ENCODE data around the gene TMEM132D. TPM values are rescaled to one million over a fixed set of nuclear protein-coding genes. Genes with fewer than 3 reads are reported as not detected.
A peak's percentile ranks its signal among the peaks of the same experiment; 100 is the strongest.

TMEM132D gene
- total and polyA plus RNA-seq, 2 of the 8 experiments (the other 6 are each of a cell fraction or from before 2014, with no cell fraction given): 3.5 to 10.1 TPM

DNA sequence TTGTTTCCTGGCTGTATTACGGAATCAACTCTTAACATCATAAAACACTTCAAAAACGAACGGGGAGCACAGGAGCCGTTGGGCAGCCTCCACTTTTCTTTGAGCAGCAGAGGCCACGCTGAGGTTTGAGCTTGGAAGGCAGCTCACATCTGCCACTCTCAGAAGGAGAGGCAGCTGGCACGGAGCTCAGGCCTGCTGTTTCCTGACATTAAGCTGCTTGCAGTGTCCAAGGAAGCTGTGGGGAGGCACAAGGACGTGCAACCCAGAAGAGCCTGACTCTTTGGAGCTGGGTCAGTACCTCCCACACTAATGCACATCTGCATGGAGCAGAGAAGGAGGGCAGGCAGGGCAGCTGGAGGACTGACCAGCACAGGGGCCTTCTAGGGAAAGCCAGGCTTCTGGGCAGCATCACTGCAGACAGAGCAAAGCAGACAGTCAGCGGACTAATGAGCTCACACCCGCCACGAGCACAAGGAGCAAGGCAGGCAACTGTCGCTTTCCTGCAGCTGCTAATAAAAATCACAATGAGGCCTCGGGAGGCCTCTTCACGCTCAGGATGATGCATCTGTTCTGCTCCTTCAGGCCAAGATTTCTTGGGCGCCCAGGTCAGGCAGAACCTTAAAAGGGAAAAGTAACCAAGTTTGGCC lies 839.5 kb downstream of the TMEM132D start:
- Histone ChIP-seq H4K91ac (replicated peaks; ENCODE audit: insufficient read length, low read length) (no peak overlapping the region), H3K79me1 (ENCODE audit: low read depth, low read length) (no peaks in the 10 kb centered on the region), H2BK20ac (ENCODE audit: low read length) (no peak overlapping the region), H3K18ac (ENCODE audit: extremely low read depth, low read length) (no peak overlapping the region; the same call in 1 of the 2 replicates), H3K9ac (replicated peaks in 1 of 4; ENCODE audit: extremely low read depth in 1 of 4, low read depth in 3 of 4, low read length in 3 of 4) (no peak overlapping the region; a peak in 1 of 7 replicates), H3K9me3 (ENCODE audit: insufficient read depth in 2 of 2, low read depth in 1 of 2, low read length in 1 of 2) (peaks cover 7 to 12% of the 10 kb centered on the region in 2 experiments), H2AFZ (ENCODE audit: low read length) (0 out of 2 replicates have a peak overlapping the region, but pooled peaks have one; percentile 61), H3K27me3 (replicated peaks in 1 of 4; ENCODE audit: control insufficient read depth in 3 of 4, extremely low read depth in 1 of 4, insufficient read depth in 3 of 4, low read length in 3 of 4) (no peaks in the 10 kb centered on the region; a peak in 1 of 7 replicates), H3K56ac (replicated peaks; ENCODE audit: insufficient read length, low read depth, low read length) (no peak overlapping the region), H3K27ac (ENCODE audit: low read depth, low read length) (no peak overlapping the region), H4K20me1 (replicated peaks in 1 of 2; ENCODE audit: control insufficient read depth in 1 of 2, insufficient read depth in 2 of 2, low read length in 2 of 2) (no peaks in the 10 kb centered on the region), H3K23me2 (ENCODE audit: low read depth, low read length) (peaks cover 4% of the 10 kb centered on the region; the same call in 1 of the 2 replicates), H2BK120ac (replicated peaks; ENCODE audit: low read depth, low read length) (no peak overlapping the region), H2BK12ac (ENCODE audit: low read depth, low read length) (peak overlapping the region; percentile 39; the same call in 1 of the 2 replicates), H3K36me3 (ENCODE audit: control insufficient read depth in 2 of 4, insufficient read depth in 4 of 4, low read length in 3 of 4) (no peaks in the 10 kb centered on the region), H3K4me3 (ENCODE audit: extremely low read depth in 1 of 4, insufficient read depth in 2 of 4, low read depth in 3 of 4, low read length in 4 of 4) (no peak overlapping the region), H3K4me1 (replicated peaks in 1 of 4; ENCODE audit: control insufficient read depth in 3 of 4, insufficient read depth in 4 of 4, low read length in 3 of 4) (peaks cover 0 to 5% (median 2%) of the 10 kb centered on the region in 4 experiments; a peak in 3 of 7 replicates), H3K23ac (ENCODE audit: insufficient read length) (no peak overlapping the region), H2BK5ac (ENCODE audit: low read depth, low read length) (no peak overlapping the region), H2BK15ac (ENCODE audit: low read length) (no peak overlapping the region), H3K79me2 (ENCODE audit: control insufficient read depth in 1 of 2, insufficient read depth in 2 of 2, low read length in 2 of 2) (no peaks in the 10 kb centered on the region), H3K4me2 (ENCODE audit: insufficient read depth in 1 of 2, low read depth in 2 of 2, low read length in 2 of 2) (no peak overlapping the region), H3K4ac (replicated peaks; ENCODE audit: insufficient read length, low read depth, low read length) (no peak overlapping the region), H3K14ac (ENCODE audit: insufficient read length) (no peak overlapping the region), H4K8ac (ENCODE audit: extremely low read depth, insufficient read depth, low read length) (no peak overlapping the region), H4K5ac (ENCODE audit: insufficient read length, low read depth, low read length) (no peak overlapping the region), H2AK5ac (ENCODE audit: low read depth, low read length) (no peak overlapping the region)
- FAIRE-seq (no peak), DNase-seq (ENCODE audit: low read depth in 1 of 2, low spot score in 2 of 2) (no peak)
- POLR2A ChIA-PET (ENCODE audit: partially characterized antibody): no interaction called here
- WGBS, 2 experiments (ENCODE audit: extremely low coverage in 1 of 2, insufficient coverage in 1 of 2, insufficient read length in 1 of 2, insufficient replicate concordance in 2 of 2, low coverage in 1 of 2, low lambda C conversion rate in 2 of 2, missing lambda C conversion rate in 1 of 2): 71% methylated on average over 14 of the region's 14 CpGs; no CpG with 5 or more reads in 1 of the 2 experiments
- CTCF ChIA-PET (ENCODE audit: partially characterized antibody): interaction anchor here (0.6 to 3.1 kb wide), 13 partner anchors 14 to 950 kb away, joined by 3 to 12 read pairs (median 4); no protein-coding TSS in a partner anchor
- no peak for TF ChIP-seq MAFK (IDR thresholded peaks at IDR 0.05; ENCODE audit: low read depth, low read length)
- TF ChIP-seq, protein P1, sequence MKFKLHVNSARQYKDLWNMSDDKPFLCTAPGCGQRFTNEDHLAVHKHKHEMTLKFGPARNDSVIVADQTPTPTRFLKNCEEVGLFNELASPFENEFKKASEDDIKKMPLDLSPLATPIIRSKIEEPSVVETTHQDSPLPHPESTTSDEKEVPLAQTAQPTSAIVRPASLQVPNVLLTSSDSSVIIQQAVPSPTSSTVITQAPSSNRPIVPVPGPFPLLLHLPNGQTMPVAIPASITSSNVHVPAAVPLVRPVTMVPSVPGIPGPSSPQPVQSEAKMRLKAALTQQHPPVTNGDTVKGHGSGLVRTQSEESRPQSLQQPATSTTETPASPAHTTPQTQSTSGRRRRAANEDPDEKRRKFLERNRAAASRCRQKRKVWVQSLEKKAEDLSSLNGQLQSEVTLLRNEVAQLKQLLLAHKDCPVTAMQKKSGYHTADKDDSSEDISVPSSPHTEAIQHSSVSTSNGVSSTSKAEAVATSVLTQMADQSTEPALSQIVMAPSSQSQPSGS (IDR thresholded peaks at IDR 0.05; ENCODE audit: low read length): no peak
- TF ChIP-seq, protein P2, sequence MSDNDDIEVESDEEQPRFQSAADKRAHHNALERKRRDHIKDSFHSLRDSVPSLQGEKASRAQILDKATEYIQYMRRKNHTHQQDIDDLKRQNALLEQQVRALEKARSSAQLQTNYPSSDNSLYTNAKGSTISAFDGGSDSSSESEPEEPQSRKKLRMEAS (IDR thresholded peaks at IDR 0.05): peak; percentile 44; the same call in 1 of the 2 replicates
- no peak for TF ChIP-seq EP300 (IDR thresholded peaks at IDR 0.05; ENCODE audit: borderline replicate concordance in 1 of 2, low read depth in 2 of 2, low read length in 2 of 2)
- no peak for TF ChIP-seq SP4 (IDR thresholded peaks at IDR 0.05; ENCODE audit: low read length)

Data from H1 (cell line).